Measurements from ENCODE around the gene PSD.

GRCh38 chr10:102426803-102427287 is 8.3 kb upstream of the PSD start:
- TF ChIP-seq CTCF (IDR thresholded peaks at IDR 0.05; ENCODE audit: extremely low read depth in 1 of 2, insufficient read depth in 1 of 2, low read depth in 1 of 2, low read length in 2 of 2) (no peak), EZH2 (IDR thresholded peaks at IDR 0.05; ENCODE audit: borderline replicate concordance, low read depth, low read length, severe bottlenecking) (no peak), MAX (IDR thresholded peaks at IDR 0.05; ENCODE audit: insufficient read depth, insufficient read length) (no peak)
